CD14-positive monocyte (primary cell): Measurements from ENCODE around the gene FGF21. TPM values are rescaled to one million over a fixed set of nuclear protein-coding genes. Genes with fewer than 3 reads are reported as not detected.

Experiments
- DNase-seq, 3 donors: peaks; one replicate each; pipeline ENCODE4 v3.0.0-alpha.2; 2011 to 2022
- H2AFZ ChIP-seq: 2 replicates; pipeline ENCODE4 v1.6.0; 2012; ENCODE audit warnings: mild to moderate bottlenecking, low read depth, low read length, inconsistent platforms; ENCODE audit not compliant: insufficient read depth, poor library complexity, severe bottlenecking
- H3K27ac ChIP-seq, 2 donors: 1 replicate in 1 of 2; 2 replicates in 1 of 2; pipeline ENCODE4 v1.5.1; 2012 to 2013; ENCODE audit warnings: low read length in 2 of 2, control low read depth in 1 of 2, inconsistent platforms in 1 of 2, low read depth in 1 of 2, mild to moderate bottlenecking in 1 of 2
- H3K27me3 ChIP-seq, 2 donors: one replicate each; pipeline versions ENCODE4 v1.6.0 to v1.6.1; 2011 to 2013; ENCODE audit warnings: low read length in 2 of 2; ENCODE audit not compliant: control insufficient read depth in 2 of 2, insufficient read depth in 2 of 2
- H3K36me3 ChIP-seq, 2 donors: replicated peaks in 1 of 2; 1 replicate in 1 of 2; 2 replicates in 1 of 2; pipeline versions ENCODE4 v1.5.1 to v1.6.1; 2012 to 2013; ENCODE audit warnings: low read length in 2 of 2, control low read depth in 1 of 2, inconsistent platforms in 1 of 2, mild to moderate bottlenecking in 1 of 2; ENCODE audit not compliant: insufficient read depth in 2 of 2, control insufficient read depth in 1 of 2
- H3K4me1 ChIP-seq, 2 donors: 1 replicate in 1 of 2; 2 replicates in 1 of 2; pipeline versions ENCODE4 v1.5.1 to v1.6.1; 2012 to 2013; ENCODE audit warnings: low read length in 2 of 2, control low read depth in 1 of 2, inconsistent platforms in 1 of 2, mild to moderate bottlenecking in 1 of 2, moderate library complexity in 1 of 2; ENCODE audit not compliant: insufficient read depth in 2 of 2, control insufficient read depth in 1 of 2
- H3K4me2 ChIP-seq: replicated peaks from 2 replicates; pipeline ENCODE3; 2012; ENCODE audit warnings: low read length, moderate library complexity, mild to moderate bottlenecking; ENCODE audit not compliant: poor library complexity, severe bottlenecking; ENCODE audit errors: extremely low read depth
- H3K4me3 ChIP-seq, 3 experiments: fragments of 200-600 bp in 1 of 3; sonication (generic) in 1 of 3; replicated peaks in 1 of 3; 1 replicate in 2 of 3; 2 replicates in 1 of 3; pipeline ENCODE4 v1.5.1; 2011 to 2013; ENCODE audit warnings: low read length in 3 of 3, mild to moderate bottlenecking in 3 of 3, control low read depth in 2 of 3, low read depth in 2 of 3, inconsistent platforms in 1 of 3, moderate library complexity in 1 of 3
- H3K79me2 ChIP-seq: 2 replicates; pipeline ENCODE4 v1.6.0; 2012; ENCODE audit warnings: mild to moderate bottlenecking, control low read depth, inconsistent platforms, low read length, moderate library complexity; ENCODE audit not compliant: insufficient read depth
- H3K9ac ChIP-seq: 2 replicates; pipeline ENCODE4 v1.6.0; 2017; ENCODE audit warnings: low read length, mild to moderate bottlenecking; ENCODE audit not compliant: insufficient read depth, poor library complexity, severe bottlenecking
- H3K9me3 ChIP-seq, 2 donors: replicated peaks in 1 of 2; 1 replicate in 1 of 2; 2 replicates in 1 of 2; pipeline versions ENCODE4 v1.5.1 to v1.6.1; 2012 to 2013; ENCODE audit warnings: low read length in 2 of 2, control low read depth in 1 of 2; ENCODE audit not compliant: control insufficient read depth in 1 of 2, insufficient read depth in 1 of 2
- H4K20me1 ChIP-seq: 2 replicates; pipeline ENCODE4 v1.6.0; 2012; ENCODE audit warnings: mild to moderate bottlenecking, low read length, control low read depth, moderate library complexity; ENCODE audit not compliant: insufficient read depth
- H3K27ac Mint-ChIP-seq, 7 donors: one replicate each; pipeline ENCODE4 v1.8.0; 2020; ENCODE audit warnings: mild to moderate bottlenecking in 7 of 7, mixed read lengths in 7 of 7, moderate library complexity in 6 of 7, inconsistent platforms in 2 of 7
- H3K27me3 Mint-ChIP-seq, 3 donors: one replicate each; pipeline ENCODE4 v1.8.0; 2021 to 2022; ENCODE audit warnings: low read depth in 3 of 3, mild to moderate bottlenecking in 3 of 3, mixed read lengths in 3 of 3, moderate library complexity in 3 of 3, inconsistent platforms in 1 of 3
- H3K36me3 Mint-ChIP-seq, 2 donors: one replicate each; pipeline ENCODE4 v1.8.0; 2020; ENCODE audit warnings: mixed read lengths in 2 of 2, inconsistent platforms in 1 of 2, mild to moderate bottlenecking in 1 of 2
- H3K4me1 Mint-ChIP-seq: one replicate; pipeline ENCODE4 v1.8.0; 2020; ENCODE audit warnings: mild to moderate bottlenecking, mixed read lengths
- H3K4me3 Mint-ChIP-seq, 2 donors: one replicate each; pipeline ENCODE4 v1.8.0; 2020; ENCODE audit warnings: mild to moderate bottlenecking in 2 of 2, mixed read lengths in 2 of 2, moderate library complexity in 1 of 2
- H3K9me3 Mint-ChIP-seq, 7 donors: one replicate each; pipeline ENCODE4 v1.8.0; 2020 to 2022; ENCODE audit warnings: mixed read lengths in 7 of 7, mild to moderate bottlenecking in 6 of 7, moderate library complexity in 6 of 7, inconsistent platforms in 2 of 7
- WGBS: methylation state at CpG from one replicate; pipeline ENCODE4 v1.1.5; 2013; ENCODE audit warnings: missing lambda C conversion rate; ENCODE audit not compliant: insufficient coverage; 5-methylcytosine and 5-hydroxymethylcytosine counted together
- intact Hi-C, 2 donors: fragments of 100-400 bp; cut with micrococcal nuclease; formaldehyde crosslinking; loops; one replicate each; pipeline versions ENCODE4 v1.15.0 to v1.15.1; 2023
- polyA plus RNA-seq, 3 donors: library from polyadenylated mRNA; depleted of rRNA in 1 of 3; unstranded in 2 of 3; stranded (reverse) in 1 of 3; fragments of 300-500 nt in 2 of 3; fragments of >200 nt in 1 of 3; fragmentation: Illumina TruSeq in 2 of 3; gene quantifications; 1 replicate in 2 of 3; 2 replicates in 1 of 3; pipeline ENCODE4 v1.2.3, GENCODE V29; 2012 to 2021
- TF ChIP-seq, protein P1 (sequence below): fragments of 200-600 bp; IDR thresholded peaks from one replicate; pipeline ENCODE4 v1.8.0; 2022; ENCODE audit warnings: antibody characterized with exemption, mild to moderate bottlenecking

The FGF21 gene
- polyA plus RNA-seq, 3 donors = not detected

DNA sequence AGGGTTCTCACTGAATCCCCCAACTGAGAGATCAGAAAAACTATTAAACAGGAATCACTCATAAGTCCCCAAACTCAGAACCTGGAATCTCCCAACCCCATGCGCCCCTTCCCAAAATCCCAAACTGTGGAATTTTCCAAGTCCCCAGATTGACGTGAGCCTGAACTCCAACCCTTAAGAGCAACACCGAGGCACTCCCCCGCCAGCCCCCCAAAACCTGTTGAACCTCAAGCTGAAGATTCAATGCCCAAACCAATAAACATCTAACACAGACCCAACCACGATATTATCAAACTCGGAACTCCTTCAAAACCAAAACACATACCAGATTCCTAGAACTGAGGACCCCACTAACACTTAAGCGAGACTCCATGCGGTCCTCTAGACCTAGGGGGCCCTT lies 9.2 kb upstream of the FGF21 start:
- peak overlapping the region; percentile 80 for H2AFZ ChIP-seq
- peaks cover 3 to 37% of the 10 kb centered on the region in 2 donors for H3K27me3 ChIP-seq
- H3K4me2 ChIP-seq = no peak overlapping the region
- H3K4me3 Mint-ChIP-seq = peak overlapping the region in 1 of 2 donors; percentile 76
- no peaks in the 10 kb centered on the region for H3K79me2 ChIP-seq
- no peak for DNase-seq
- H3K4me1 ChIP-seq = peaks cover 10 to 17% of the 10 kb centered on the region in 2 donors
- H3K36me3 Mint-ChIP-seq = peaks cover 0 to 5% of the 10 kb centered on the region in 2 donors
- no peak overlapping the region for H3K27ac ChIP-seq
- intact Hi-C loops = no loop called here
- H3K4me1 Mint-ChIP-seq = peaks cover 23% of the 10 kb centered on the region
- TF ChIP-seq, protein P1, sequence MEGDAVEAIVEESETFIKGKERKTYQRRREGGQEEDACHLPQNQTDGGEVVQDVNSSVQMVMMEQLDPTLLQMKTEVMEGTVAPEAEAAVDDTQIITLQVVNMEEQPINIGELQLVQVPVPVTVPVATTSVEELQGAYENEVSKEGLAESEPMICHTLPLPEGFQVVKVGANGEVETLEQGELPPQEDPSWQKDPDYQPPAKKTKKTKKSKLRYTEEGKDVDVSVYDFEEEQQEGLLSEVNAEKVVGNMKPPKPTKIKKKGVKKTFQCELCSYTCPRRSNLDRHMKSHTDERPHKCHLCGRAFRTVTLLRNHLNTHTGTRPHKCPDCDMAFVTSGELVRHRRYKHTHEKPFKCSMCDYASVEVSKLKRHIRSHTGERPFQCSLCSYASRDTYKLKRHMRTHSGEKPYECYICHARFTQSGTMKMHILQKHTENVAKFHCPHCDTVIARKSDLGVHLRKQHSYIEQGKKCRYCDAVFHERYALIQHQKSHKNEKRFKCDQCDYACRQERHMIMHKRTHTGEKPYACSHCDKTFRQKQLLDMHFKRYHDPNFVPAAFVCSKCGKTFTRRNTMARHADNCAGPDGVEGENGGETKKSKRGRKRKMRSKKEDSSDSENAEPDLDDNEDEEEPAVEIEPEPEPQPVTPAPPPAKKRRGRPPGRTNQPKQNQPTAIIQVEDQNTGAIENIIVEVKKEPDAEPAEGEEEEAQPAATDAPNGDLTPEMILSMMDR = no peak
- H3K9me3 Mint-ChIP-seq = peaks cover 8 to 24% (median 19%) of the 10 kb centered on the region in 7 donors
- H3K9me3 ChIP-seq = peaks cover 12 to 13% of the 10 kb centered on the region in 2 donors
- whole genome bisulfite sequencing = 91% methylated on average over 8 of the region's 8 CpGs
- peak overlapping the region in 1 of 7 donors; percentile 45 for H3K27ac Mint-ChIP-seq
- H3K9ac ChIP-seq = no peak overlapping the region
- no peaks in the 10 kb centered on the region for H4K20me1 ChIP-seq
- no peak overlapping the region for H3K4me3 ChIP-seq
- H3K36me3 ChIP-seq = no peaks in the 10 kb centered on the region
- H3K27me3 Mint-ChIP-seq = peaks cover 33 to 68% (median 52%) of the 10 kb centered on the region in 3 donors

DNA sequence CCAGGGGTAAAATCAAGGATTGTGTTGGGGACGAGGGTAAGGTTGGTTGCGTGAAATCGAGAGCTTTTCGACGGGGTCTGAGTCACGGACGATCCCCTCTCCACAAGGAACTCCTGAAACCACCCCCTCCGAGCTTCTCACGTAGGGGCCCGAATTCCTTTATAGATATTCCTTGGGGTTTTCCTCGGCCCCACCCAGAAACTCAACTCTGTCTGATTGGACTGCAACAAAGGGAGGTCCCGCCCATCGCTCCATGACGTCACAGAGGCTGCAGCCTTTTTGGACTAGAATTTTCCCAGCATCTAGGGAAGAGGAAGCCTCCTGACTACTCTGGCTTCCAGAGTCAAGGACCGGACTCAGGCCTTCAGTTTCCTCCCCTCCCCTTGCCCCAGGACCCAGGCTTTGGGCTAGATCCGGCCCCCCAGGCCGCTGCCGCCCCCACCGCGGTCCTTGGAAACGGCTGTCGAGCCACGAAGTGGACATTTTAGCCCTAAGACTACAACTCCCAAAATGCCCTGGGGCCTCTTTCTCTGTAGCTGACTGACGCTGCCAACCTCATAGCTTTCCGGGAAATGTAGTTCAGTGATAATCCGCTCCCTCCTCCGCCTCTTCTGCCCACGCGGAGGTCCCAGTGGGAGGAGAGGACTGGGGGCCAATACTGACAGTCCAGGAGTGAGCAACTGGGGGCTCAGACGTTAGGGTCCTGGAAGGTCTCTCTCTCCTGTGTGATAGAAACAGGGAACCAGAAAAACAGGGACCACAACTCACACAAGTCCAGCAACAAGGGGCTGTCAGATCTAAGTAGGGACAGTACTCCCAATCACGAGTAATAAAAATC lies 8.4 kb upstream of the FGF21 start, which contains the start of gene IZUMO1:
Gene IZUMO1 (minus strand): TSS at position 172 of the 838 bp plus-strand sequence. CDS start 1,050 bp downstream, outside the sequence.
- peaks cover 10 to 12% of the 10 kb centered on the region in 2 donors for H3K9me3 ChIP-seq
- H3K79me2 ChIP-seq = no peaks in the 10 kb centered on the region
- peaks cover 4 to 40% of the 10 kb centered on the region in 2 donors for H3K27me3 ChIP-seq
- Mint-ChIP-seq H3K36me3 (peaks cover 0 to 5% of the 10 kb centered on the region in 2 donors), H3K9me3 (peaks cover 8 to 22% (median 17%) of the 10 kb centered on the region in 7 donors), H3K4me3 (peak within 1 kb of the TSS; percentile 65 to 76), H3K4me1 (peaks cover 20% of the 10 kb centered on the region), H3K27ac (peak within 1 kb of the TSS in 4 of 7 donors; percentile 45 to 61 (median 54)), H3K27me3 (peaks cover 37 to 70% (median 53%) of the 10 kb centered on the region in 3 donors)
- peak within 1 kb of the TSS; percentile 19 to 76 (median 36) for H3K4me3 ChIP-seq
- peak within 1 kb of the TSS; percentile 80 for H2AFZ ChIP-seq
- H3K27ac ChIP-seq = no peak within 1 kb of the TSS
- TF ChIP-seq, protein P1 = no peak
- peak; percentile 56 to 94 (median 77) for DNase-seq
- H4K20me1 ChIP-seq = no peaks in the 10 kb centered on the region
- peaks cover 5 to 11% of the 10 kb centered on the region in 2 donors for H3K4me1 ChIP-seq
- 6% methylated on average over 16 of the region's 31 CpGs for WGBS
- H3K4me2 ChIP-seq = peak within 1 kb of the TSS; percentile 63
- no peaks in the 10 kb centered on the region for H3K36me3 ChIP-seq
- peak within 1 kb of the TSS; percentile 51 for H3K9ac ChIP-seq
- intact Hi-C loops = no loop called here
